Left lung (tissue), 10 donors: Measurements from ENCODE around the gene CHST13. TPM values are rescaled to one million over a fixed set of nuclear protein-coding genes. Genes with fewer than 3 reads are reported as not detected.

ENCODE experiments used
- ATAC-seq: fragments of 200-7000 bp; cut with Tn5 transposase; one replicate; pipeline ENCODE4 v1.9.1; 2020; ENCODE audit warnings: moderate library complexity
- DNase-seq, 4 donors: peaks; one replicate each; pipeline ENCODE4 v3.0.0-alpha.2; 2013 to 2020
- H3K27ac ChIP-seq, 2 donors: fragments of 200-600 bp; sonication (generic) in 1 of 2; one replicate each; pipeline versions ENCODE4 v1.5.0 to v1.8.0; 2020 to 2021
- H3K27me3 ChIP-seq, 2 donors: fragments of 200-600 bp; sonication (generic) in 1 of 2; one replicate each; pipeline versions ENCODE4 v1.5.0 to v1.8.0; 2020 to 2021
- H3K36me3 ChIP-seq, 2 donors: fragments of 200-600 bp; sonication (generic) in 1 of 2; one replicate each; pipeline versions ENCODE4 v1.5.0 to v1.8.0; 2020 to 2021
- H3K4me1 ChIP-seq, 2 donors: fragments of 200-600 bp; one replicate each; pipeline ENCODE4 v1.8.0; 2021
- H3K4me3 ChIP-seq, 2 donors: fragments of 200-600 bp; sonication (generic) in 1 of 2; one replicate each; pipeline versions ENCODE4 v1.5.0 to v1.8.0; 2020 to 2021; ENCODE audit warnings: mild to moderate bottlenecking in 1 of 2
- H3K9me3 ChIP-seq, 2 donors: fragments of 200-600 bp; sonication (generic) in 1 of 2; one replicate each; pipeline versions ENCODE4 v1.5.0 to v1.8.0; 2020 to 2021
- CTCF ChIP-seq, 2 donors: fragments of 200-600 bp; sonication (generic) in 1 of 2; IDR thresholded peaks; one replicate each; pipeline versions ENCODE4 v1.5.0 to v1.8.0; 2021; ENCODE audit warnings: antibody characterized with exemption in 2 of 2
- intact Hi-C, 2 donors: fragments of 100-400 bp; cut with DNase I; formaldehyde crosslinking; loops; one replicate each; pipeline versions ENCODE4 v1.11.2 to v1.14.2; 2022
- polyA plus RNA-seq, 6 donors: library from polyadenylated mRNA; unstranded; fragments of 120-200 nt; gene quantifications; one replicate each; pipeline ENCODE4 v1.2.1, GENCODE V29; 2013; ENCODE audit not compliant: insufficient read length in 6 of 6
- total RNA-seq, 2 donors: library from RNA; stranded (reverse); fragmentation: NEBNext Ultra II Directional; extraction: Animal tissue kit (Norgen Biotek cat#: 25700); gene quantifications; one replicate each; pipeline ENCODE4 v1.2.1, GENCODE V29; 2021
- donor health status: DM: no; HTN: yes; CAD: no.
- donor health status: DM: no; HTN: no; CAD: no.

CHST13 gene
- total and polyA plus RNA-seq, 8 donors, result 0.11 to 3.0 (median 0.24) TPM

DNA sequence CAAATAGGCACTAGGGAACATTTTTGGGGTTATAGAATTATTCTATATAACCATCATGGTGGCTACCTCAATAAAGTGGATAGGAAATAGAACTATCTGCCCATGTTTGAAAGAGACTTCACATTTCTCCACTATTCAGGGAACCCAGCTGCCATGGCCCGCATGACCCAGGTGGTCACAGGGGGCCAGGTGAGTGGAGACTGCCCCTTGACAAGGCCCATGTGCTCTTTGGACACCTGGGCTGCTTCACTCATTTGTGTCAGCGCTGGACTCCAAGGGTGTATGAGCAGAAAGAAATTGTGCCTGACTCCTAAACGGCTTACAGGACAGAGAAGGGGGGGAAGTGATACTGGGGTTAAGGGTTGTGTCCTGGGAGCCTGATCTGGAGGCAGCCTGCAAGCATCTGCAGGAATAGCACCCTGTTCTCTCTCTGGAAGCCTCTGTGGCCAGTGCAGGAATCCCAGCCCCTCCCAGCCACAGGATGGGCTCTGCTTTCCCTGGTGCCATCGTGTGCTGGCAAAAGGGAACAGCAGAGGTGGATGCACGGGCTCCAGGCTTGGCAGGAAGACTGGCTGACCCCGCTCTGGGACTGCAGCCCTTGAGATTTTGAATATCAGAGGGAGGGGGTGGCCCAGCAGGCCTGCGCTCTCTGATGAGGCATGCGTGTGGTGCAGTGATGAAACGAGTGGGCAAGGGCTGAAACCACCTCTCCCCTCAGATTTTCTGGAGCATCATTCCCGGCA is 43.9 kb downstream of the CHST13 start:
- Histone ChIP-seq H3K4me1 (no peaks in the 10 kb centered on the region), H3K27me3 (no peaks in the 10 kb centered on the region), H3K27ac (no peak overlapping the region), H3K36me3 (no peaks in the 10 kb centered on the region), H3K9me3 (peaks cover 0 to 3% of the 10 kb centered on the region in 2 donors), H3K4me3 (no peak overlapping the region)
- no peak for TF ChIP-seq CTCF (IDR thresholded peaks at IDR 0.05)
- DNase-seq (no peak), ATAC-seq (no peak)
- intact Hi-C loops, result no loop called here

DNA sequence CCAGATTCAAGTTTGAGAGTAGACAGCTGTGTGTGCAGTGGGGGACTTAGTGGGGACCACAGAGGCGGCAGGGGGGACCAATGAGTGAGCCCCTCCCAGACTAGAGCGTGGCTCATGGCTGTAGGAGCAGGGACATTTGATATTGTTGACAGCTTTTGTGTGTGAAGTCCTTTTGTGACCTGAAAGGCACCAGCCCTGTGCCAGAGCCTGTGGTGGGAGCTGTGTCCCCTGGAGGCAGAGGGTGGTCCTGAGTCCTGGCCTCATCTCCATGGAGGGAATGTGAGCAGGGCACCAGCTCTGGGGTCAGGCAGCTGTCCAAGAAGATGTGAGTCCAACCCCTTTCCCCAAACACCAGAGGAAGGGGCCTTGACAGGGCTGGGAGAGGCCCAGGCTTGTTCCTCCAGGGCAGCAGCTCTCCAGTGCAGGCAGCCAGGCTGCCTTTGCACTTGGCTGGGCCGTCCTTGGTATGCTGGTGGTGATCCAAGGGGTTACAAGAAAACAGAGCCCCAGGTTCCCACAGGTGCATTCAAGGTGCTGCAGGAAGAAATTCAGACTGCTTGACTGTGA is 44.9 kb downstream of the CHST13 start:
- ATAC-seq (no peak), DNase-seq (no peak)
- intact Hi-C loops, result no loop called here
- Histone ChIP-seq H3K27ac (no peak overlapping the region), H3K27me3 (no peaks in the 10 kb centered on the region), H3K36me3 (no peaks in the 10 kb centered on the region), H3K9me3 (no peaks in the 10 kb centered on the region), H3K4me3 (no peak overlapping the region), H3K4me1 (no peaks in the 10 kb centered on the region)
- TF ChIP-seq CTCF (IDR thresholded peaks at IDR 0.05), result no peak

DNA sequence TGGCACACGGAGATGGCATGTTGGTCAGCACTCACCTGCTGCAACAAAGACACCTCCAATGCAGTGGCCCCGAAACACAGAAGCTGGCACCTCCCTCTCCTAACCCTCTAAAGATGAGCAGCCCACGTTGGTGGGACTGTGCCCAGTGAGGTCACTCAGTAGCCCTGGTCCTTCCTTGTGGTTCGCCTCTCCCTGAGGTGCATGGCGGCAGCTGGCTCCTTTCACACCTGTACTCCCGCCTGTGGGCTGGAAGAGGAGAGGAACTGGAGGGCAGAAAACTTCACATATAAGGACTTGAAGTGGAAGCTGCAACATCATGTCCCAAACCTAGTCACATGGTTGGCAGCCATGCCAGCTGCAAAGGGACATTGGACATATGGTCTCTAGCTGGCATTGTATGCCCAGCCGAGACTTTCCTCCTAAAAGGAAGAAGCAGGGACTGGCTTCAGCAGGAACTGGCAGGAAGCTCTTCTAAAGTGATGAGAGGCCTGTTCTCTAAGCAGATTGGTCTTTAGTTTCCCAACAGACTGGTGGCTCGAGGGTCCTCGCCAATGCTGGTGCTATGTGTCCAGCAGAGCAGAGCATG is 45.5 kb downstream of the CHST13 start:
- intact Hi-C loops, result no loop called here
- DNase-seq, result no peak
- no peaks in the 10 kb centered on the region for H3K36me3 ChIP-seq
- no peaks in the 10 kb centered on the region for H3K4me1 ChIP-seq
- H3K9me3 ChIP-seq, result no peaks in the 10 kb centered on the region
- TF ChIP-seq CTCF (IDR thresholded peaks at IDR 0.05), result no peak
- H3K27me3 ChIP-seq, result no peaks in the 10 kb centered on the region
- H3K4me3 ChIP-seq, result no peak overlapping the region
- no peak for ATAC-seq
- no peak overlapping the region for H3K27ac ChIP-seq

GRCh38 chr3:126570103-126570541 is 46.2 kb downstream of the CHST13 start:
- TF ChIP-seq CTCF (IDR thresholded peaks at IDR 0.05), result no peak
- DNase-seq (peak in 1 of 4 donors; percentile 71), ATAC-seq (no peak)
- Histone ChIP-seq H3K27ac (no peak overlapping the region), H3K4me3 (no peak overlapping the region), H3K36me3 (no peaks in the 10 kb centered on the region), H3K4me1 (no peaks in the 10 kb centered on the region), H3K27me3 (no peaks in the 10 kb centered on the region), H3K9me3 (no peaks in the 10 kb centered on the region)
- intact Hi-C loops, result no loop called here

DNA sequence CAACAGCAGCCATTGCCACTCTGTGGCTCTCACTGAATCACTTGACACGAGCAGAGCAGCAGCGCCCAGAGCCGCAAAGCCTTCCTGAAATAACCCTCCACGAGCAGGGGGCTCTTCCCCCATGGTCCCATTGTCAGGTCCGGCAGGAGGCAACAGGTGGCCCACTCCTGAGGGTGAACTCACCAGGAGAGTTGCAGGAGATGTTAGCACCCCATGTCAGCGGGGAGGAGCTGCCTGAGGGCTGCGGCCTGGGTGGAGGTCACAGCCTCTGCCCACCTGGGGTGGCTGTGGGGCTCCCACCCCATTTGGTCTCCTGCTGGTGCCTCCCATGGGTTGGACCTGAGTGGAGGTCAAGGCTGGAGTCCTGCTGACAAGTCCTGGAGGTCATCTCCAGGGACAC is 47.1 kb downstream of the CHST13 start:
- Histone ChIP-seq H3K9me3 (no peaks in the 10 kb centered on the region), H3K27ac (no peak overlapping the region), H3K27me3 (no peaks in the 10 kb centered on the region), H3K36me3 (no peaks in the 10 kb centered on the region), H3K4me1 (no peaks in the 10 kb centered on the region), H3K4me3 (no peak overlapping the region)
- TF ChIP-seq CTCF (IDR thresholded peaks at IDR 0.05), result no peak
- ATAC-seq (no peak), DNase-seq (no peak)
- intact Hi-C loops, result no loop called here
